ENCODE measurements around the gene CYS1.
A peak's percentile ranks its signal among the peaks of the same experiment; 100 is the strongest.

The CYS1 gene

GRCh38 chr2:10091182-10091888 is 11.1 kb upstream of the CYS1 start:
- DNase-seq, result no peak

- no peak for DNase-seq
Observed at GRCh38 chr2:10089565-10090190, 9.5 kb upstream of the CYS1 start.

- no peak for DNase-seq
Observed at GRCh38 chr2:10087360-10087759, 7.1 kb upstream of the CYS1 start.

GRCh38 chr2:10086950-10087349 is 6.7 kb upstream of the CYS1 start:
- DNase-seq, result no peak

GRCh38 chr2:10085668-10086059 is 5.5 kb upstream of the CYS1 start:
- no peak for DNase-seq

- DNase-seq, result no peak
Observed at GRCh38 chr2:10085043-10085667, 4.9 kb upstream of the CYS1 start.

- DNase-seq, result no peak
Observed at GRCh38 chr2:10084223-10084865, 4.1 kb upstream of the CYS1 start.

- no peak for DNase-seq
Observed at GRCh38 chr2:10083692-10084211, 3.5 kb upstream of the CYS1 start.

GRCh38 chr2:10083046-10083445 is 2.8 kb upstream of the CYS1 start:
- DNase-seq, result no peak

GRCh38 chr2:10080536-10081304 is 509 bp upstream of the CYS1 start:
- DNase-seq, result no peak

GRCh38 chr2:10079266-10079869 is 843 bp downstream of the CYS1 start:
- DNase-seq, result no peak

GRCh38 chr2:10078704-10079265 is 1.4 kb downstream of the CYS1 start:
- DNase-seq, result no peak

GRCh38 chr2:10078001-10078400 is 2.2 kb downstream of the CYS1 start:
- DNase-seq, result no peak

- no peak for DNase-seq
Observed at GRCh38 chr2:10076988-10077527, 3.2 kb downstream of the CYS1 start.

- no peak for DNase-seq
Observed at GRCh38 chr2:10076511-10076910, 3.7 kb downstream of the CYS1 start.

GRCh38 chr2:10075571-10076209 is 4.5 kb downstream of the CYS1 start:
- DNase-seq, result no peak

- no peak for DNase-seq
Observed at GRCh38 chr2:10075101-10075500, 5.1 kb downstream of the CYS1 start.

- DNase-seq, result no peak
Observed at GRCh38 chr2:10073706-10074105, 6.5 kb downstream of the CYS1 start.

- peak; percentile 61 for DNase-seq
Observed at GRCh38 chr2:10072656-10073480, 7.3 kb downstream of the CYS1 start.

GRCh38 chr2:10071595-10071994 is 8.6 kb downstream of the CYS1 start:
- DNase-seq, result no peak
